NT2/D1 (cell line): ENCODE data around the gene OR5AL1.
"Not testable (repeated sequence)": the region's sequence is repeated elsewhere in the genome, so short reads cannot be mapped to it uniquely, and the experiment has no call there.

ENCODE experiments used
- DNase-seq: peaks from one replicate; pipeline ENCODE4 v3.0.0-alpha.2; 2011; ENCODE audit warnings: low read depth, low spot score
- H3K27me3 ChIP-seq: 2 replicates; pipeline ENCODE4 v1.6.0; 2011; ENCODE audit warnings: mild to moderate bottlenecking; ENCODE audit not compliant: insufficient read length, insufficient read depth
- H3K36me3 ChIP-seq: 2 replicates; pipeline ENCODE4 v1.6.1; 2011; ENCODE audit warnings: mild to moderate bottlenecking, low read length, mixed read lengths; ENCODE audit not compliant: insufficient read depth, insufficient read length
- H3K4me1 ChIP-seq: 2 replicates; pipeline ENCODE4 v1.5.1; 2011; ENCODE audit not compliant: insufficient read depth, insufficient read length
- H3K4me3 ChIP-seq: 2 replicates; pipeline ENCODE4 v1.5.1; 2011; ENCODE audit warnings: low read depth; ENCODE audit not compliant: insufficient read length
- H3K9ac ChIP-seq: 2 replicates; pipeline ENCODE4 v1.6.0; 2011; ENCODE audit warnings: low read depth; ENCODE audit not compliant: insufficient read length
- H3K9me3 ChIP-seq: 2 replicates; pipeline ENCODE4 v1.5.1; 2011; ENCODE audit warnings: mild to moderate bottlenecking, low read length; ENCODE audit not compliant: insufficient read depth
- SUZ12 ChIP-seq: IDR thresholded peaks from 2 replicates; pipeline ENCODE4 v1.6.1; 2011; ENCODE audit not compliant: insufficient read length, insufficient read depth; ENCODE audit errors: extremely low read depth
- YY1 ChIP-seq: IDR thresholded peaks from 2 replicates; pipeline ENCODE4 v1.6.1; 2011; ENCODE audit not compliant: insufficient read length, insufficient read depth
- ZNF274 ChIP-seq: IDR thresholded peaks from 2 replicates; pipeline ENCODE4 v1.6.1; 2011; ENCODE audit warnings: mild to moderate bottlenecking, low read depth, low read length

Gene OR5AL1

DNA sequence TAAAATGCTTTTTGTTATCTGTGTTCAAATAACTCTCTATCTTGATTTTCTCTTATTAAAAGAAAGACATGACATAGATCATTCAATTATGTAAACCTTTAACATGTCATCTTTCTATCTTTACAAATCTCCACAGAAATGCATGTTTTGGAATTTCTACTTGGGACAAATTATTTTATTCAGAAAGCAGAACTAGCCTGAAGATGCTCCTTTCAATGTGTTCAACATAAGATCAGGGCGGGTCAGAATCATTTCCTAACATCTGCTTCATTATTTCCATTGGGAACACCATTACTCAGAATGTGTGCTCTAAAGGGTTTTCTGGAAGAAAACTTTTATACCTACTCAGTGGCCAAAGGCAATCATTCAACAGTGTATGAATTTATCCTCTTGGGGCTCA, at the start of gene OR5AL1:
TSS of gene OR5AL1 (plus strand) at position 301 of the 400 bp plus-strand sequence.
- H3K4me1 ChIP-seq, result no peaks in the 10 kb centered on the region
- H3K27me3 ChIP-seq, result no peaks in the 10 kb centered on the region
- no peak for TF ChIP-seq YY1
- no peak for TF ChIP-seq SUZ12
- TF ChIP-seq ZNF274, result no peak
- DNase-seq, result no peak
- 0 out of 2 replicates have a peak, but pooled peaks cover 3% of the 10 kb centered on the region for H3K9me3 ChIP-seq
- no peaks in the 10 kb centered on the region for H3K36me3 ChIP-seq
- H3K9ac ChIP-seq, result no peak within 1 kb of the TSS
- no peak within 1 kb of the TSS for H3K4me3 ChIP-seq

DNA sequence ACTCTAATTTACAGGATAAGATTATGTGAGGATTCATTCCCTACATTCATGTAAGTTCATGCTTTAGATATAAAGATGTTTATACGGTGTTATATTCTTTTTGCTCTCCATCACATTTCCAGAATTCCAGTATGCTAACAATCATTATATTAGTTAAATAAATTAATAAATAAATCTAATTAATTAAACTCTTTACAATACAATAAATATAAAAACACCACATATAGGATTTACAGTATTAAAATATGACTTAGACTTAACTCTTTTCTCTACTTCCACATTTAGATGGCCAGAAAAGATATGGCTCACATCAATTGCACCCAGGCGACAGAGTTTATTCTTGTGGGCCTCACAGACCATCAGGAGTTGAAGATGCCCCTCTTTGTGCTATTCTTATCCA, 37.2 kb upstream of the OR5AL1 start, which contains the start of gene OR8U1:
TSS of gene OR8U1 (plus strand) at position 301 of the 400 bp plus-strand sequence. CDS start at position 301, 0 bp downstream.
- Histone ChIP-seq H3K36me3 (no peaks in the 10 kb centered on the region), H3K9ac (no peak within 1 kb of the TSS), H3K4me1 (no peaks in the 10 kb centered on the region), H3K9me3 (no peaks in the 10 kb centered on the region), H3K4me3 (no peak within 1 kb of the TSS), H3K27me3 (no peaks in the 10 kb centered on the region)
- TF ChIP-seq SUZ12, result no peak
- no peak for TF ChIP-seq ZNF274
- no peak for TF ChIP-seq YY1
- no peak for DNase-seq

DNA sequence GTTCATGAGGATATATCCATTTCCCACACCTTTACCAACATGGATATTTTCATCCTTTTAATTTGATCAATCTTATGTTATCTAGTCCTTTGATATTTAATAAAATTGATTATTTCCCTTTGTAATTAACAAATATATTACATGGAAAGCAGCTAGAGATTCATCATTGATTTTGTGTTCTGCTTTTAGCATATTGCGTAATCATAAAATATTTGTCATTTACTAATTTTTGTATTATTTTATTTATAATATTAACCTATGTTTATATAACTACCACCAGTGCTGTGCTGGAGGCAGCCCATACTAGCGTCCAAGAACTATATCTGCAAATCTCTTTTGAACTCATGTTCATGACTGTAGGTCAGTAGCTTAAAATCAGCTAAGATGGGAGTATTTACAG, 32.4 kb upstream of the OR5AL1 start:
- no peak overlapping the region for H3K4me3 ChIP-seq
- no peak overlapping the region for H3K9ac ChIP-seq
- H3K36me3 ChIP-seq, result no peaks in the 10 kb centered on the region
- TF ChIP-seq SUZ12 (no peak), YY1 (no peak), ZNF274 (no peak)
- no peaks in the 10 kb centered on the region for H3K27me3 ChIP-seq
- no peaks in the 10 kb centered on the region for H3K9me3 ChIP-seq
- no peak for DNase-seq
- H3K4me1 ChIP-seq, result no peaks in the 10 kb centered on the region

DNA sequence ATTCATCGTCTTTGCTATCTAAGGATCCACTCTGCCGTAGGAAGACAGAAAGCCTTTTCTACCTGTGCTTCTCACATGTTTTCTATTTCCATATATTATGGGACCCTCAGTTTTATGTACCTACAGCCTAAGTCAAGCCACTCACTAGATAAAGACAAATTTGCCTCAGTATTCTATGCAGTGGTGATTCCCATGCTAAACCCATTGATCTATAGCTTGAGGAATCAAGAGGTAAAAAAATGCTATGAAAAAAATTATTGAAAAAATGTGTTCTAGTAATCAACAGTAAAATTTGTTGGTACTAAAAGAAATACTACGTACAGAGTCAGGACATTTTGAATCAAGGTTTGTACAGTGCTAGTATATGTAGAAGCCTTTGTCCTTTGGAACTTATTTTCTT, 18.1 kb upstream of the OR5AL1 start:
- Histone ChIP-seq H3K4me1 (no peaks in the 10 kb centered on the region), H3K36me3 (no peaks in the 10 kb centered on the region), H3K9ac (no peak overlapping the region), H3K27me3 (no peaks in the 10 kb centered on the region), H3K9me3 (no peaks in the 10 kb centered on the region), H3K4me3 (no peak overlapping the region)
- no peak for DNase-seq
- no peak for TF ChIP-seq ZNF274
- no peak for TF ChIP-seq YY1
- no peak for TF ChIP-seq SUZ12

DNA sequence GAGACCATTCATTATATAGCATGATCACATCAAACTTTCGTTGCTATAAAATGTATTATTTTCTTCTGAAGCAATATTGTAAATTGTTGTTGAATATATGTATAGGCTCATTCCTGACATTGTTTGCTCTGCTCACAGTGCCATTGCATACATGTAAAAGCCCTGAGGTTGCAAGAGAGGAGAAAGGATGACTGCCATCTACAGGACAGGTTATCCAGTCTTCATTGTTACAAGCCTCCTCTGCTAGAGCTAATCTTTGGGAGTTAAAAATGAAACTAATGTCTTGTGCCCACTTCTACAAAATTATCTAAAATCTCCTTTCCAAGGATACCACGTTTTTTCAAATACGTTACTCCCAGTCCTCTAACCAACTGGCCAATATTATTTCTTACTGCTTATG, 16.4 kb upstream of the OR5AL1 start:
- TF ChIP-seq YY1 (no peak), SUZ12 (no peak), ZNF274 (no peak)
- peak; percentile 9 for DNase-seq
- no peak overlapping the region for H3K4me3 ChIP-seq
- no peaks in the 10 kb centered on the region for H3K36me3 ChIP-seq
- H3K4me1 ChIP-seq, result no peaks in the 10 kb centered on the region
- H3K27me3 ChIP-seq, result no peaks in the 10 kb centered on the region
- H3K9ac ChIP-seq, result no peak overlapping the region
- no peaks in the 10 kb centered on the region for H3K9me3 ChIP-seq

DNA sequence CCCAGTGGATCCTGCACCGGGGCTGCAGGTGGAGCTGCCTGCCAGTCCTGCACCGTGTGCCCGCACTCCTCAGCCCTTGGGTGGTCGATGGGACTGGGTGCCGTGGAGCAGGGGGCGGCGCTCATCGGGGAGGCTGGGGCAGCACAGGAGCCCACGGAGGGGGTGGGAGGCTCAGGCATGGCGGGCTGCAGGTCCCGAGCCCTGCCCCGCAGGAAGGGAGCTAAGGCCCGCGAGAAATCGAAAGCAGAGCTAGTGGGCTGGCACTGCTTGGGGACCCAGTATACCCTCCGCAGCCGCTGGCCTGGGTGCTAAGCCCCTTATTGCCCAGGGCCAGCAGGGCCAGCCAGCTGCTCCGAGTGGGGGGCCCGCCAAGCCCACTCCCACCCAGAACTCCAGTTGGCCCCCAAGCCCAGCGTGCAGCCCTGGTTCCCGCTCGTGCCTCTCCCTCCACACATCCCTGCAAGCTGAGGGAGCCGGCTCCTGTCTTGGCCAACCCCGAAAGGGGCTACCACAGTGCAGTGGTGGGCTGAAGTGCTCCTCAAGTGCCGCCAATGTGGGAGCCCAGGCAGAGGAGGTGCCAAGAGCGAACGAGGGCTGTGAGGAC, 10.5 kb upstream of the OR5AL1 start:
- H3K4me3 ChIP-seq, H3K27me3 ChIP-seq, H3K9ac ChIP-seq, DNase-seq, H3K4me1 ChIP-seq, H3K36me3 ChIP-seq, H3K9me3 ChIP-seq: not testable (repeated sequence)

DNA sequence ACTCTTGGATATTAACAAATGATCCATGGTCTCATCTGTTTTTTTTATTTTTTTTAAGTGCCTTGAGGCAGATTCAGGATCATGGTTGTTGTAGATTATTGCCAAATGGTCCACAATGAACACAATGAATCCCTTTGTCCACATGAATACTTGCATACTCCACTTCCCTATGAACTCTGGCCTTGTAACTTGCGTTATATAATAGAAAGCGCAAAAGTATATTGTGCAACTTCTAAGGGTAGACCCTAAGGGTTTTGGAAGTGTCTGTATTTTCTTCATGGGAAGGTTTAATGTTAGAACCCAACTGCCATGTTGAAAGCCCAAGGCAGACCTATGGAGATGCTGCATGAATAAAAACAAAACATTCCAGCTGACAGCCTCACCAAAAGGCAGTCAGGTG, 8.1 kb upstream of the OR5AL1 start:
- TF ChIP-seq ZNF274 (no peak), YY1 (no peak), SUZ12 (no peak)
- no peak for DNase-seq
- no peaks in the 10 kb centered on the region for H3K9me3 ChIP-seq

More for the DNA sequence above, 8.1 kb upstream of the OR5AL1 start:
- H3K36me3 ChIP-seq, result no peaks in the 10 kb centered on the region
- no peaks in the 10 kb centered on the region for H3K4me1 ChIP-seq
- H3K4me3 ChIP-seq, result no peak overlapping the region
- no peak overlapping the region for H3K9ac ChIP-seq
- no peaks in the 10 kb centered on the region for H3K27me3 ChIP-seq
